ENCODE measurements around the gene SNPH. TPM values are rescaled to one million over a fixed set of nuclear protein-coding genes. Genes with fewer than 3 reads are reported as not detected.
A peak's percentile ranks its signal among the peaks of the same experiment; 100 is the strongest.

Gene SNPH
- total and polyA plus RNA-seq, 4 donors: 0.04 to 0.50 (median 0.21) TPM

DNA sequence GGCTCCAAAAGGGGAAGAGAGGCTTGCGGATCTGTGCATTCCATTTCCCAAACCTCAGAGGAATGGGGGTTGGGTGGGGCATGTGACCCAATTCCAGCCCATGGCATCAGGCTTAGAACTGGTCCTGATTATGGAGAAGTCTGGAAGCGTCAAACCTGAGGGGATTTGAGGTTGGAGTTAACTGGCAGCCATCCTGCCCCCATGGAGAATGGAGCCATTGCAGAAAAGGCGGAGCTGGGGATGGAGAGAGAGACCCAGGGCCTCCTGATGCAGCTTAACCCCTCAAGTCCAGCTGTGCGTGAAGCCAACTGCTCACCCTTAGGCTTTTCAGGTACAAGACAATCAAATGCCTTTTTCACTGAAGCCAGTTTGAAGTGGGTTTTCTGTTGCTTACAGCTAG, 72.7 kb downstream of the SNPH start:
- no peaks in the 10 kb centered on the region for H3K9me3 ChIP-seq (ENCODE audit: control insufficient read depth in 4 of 4, low read length in 3 of 4)
- H3K36me3 ChIP-seq (ENCODE audit: control insufficient read depth in 4 of 4, insufficient read depth in 3 of 4, low read depth in 1 of 4, low read length in 3 of 4): no peaks in the 10 kb centered on the region
- no peak overlapping the region for H3K27ac ChIP-seq (ENCODE audit: low read depth in 1 of 2, low read length in 2 of 2)
- TF ChIP-seq FOXA1 (IDR thresholded peaks at IDR 0.05) (no peak), FOXA2 (IDR thresholded peaks at IDR 0.05) (no peak), SP1 (IDR thresholded peaks at IDR 0.05) (no peak), GABPA (IDR thresholded peaks at IDR 0.05 in 1 of 2, conservative IDR thresholded peaks at IDR 0.05 in 1 of 2) (no peak), RXRA (IDR thresholded peaks at IDR 0.05) (no peak)
- TF ChIP-seq, protein P1, sequence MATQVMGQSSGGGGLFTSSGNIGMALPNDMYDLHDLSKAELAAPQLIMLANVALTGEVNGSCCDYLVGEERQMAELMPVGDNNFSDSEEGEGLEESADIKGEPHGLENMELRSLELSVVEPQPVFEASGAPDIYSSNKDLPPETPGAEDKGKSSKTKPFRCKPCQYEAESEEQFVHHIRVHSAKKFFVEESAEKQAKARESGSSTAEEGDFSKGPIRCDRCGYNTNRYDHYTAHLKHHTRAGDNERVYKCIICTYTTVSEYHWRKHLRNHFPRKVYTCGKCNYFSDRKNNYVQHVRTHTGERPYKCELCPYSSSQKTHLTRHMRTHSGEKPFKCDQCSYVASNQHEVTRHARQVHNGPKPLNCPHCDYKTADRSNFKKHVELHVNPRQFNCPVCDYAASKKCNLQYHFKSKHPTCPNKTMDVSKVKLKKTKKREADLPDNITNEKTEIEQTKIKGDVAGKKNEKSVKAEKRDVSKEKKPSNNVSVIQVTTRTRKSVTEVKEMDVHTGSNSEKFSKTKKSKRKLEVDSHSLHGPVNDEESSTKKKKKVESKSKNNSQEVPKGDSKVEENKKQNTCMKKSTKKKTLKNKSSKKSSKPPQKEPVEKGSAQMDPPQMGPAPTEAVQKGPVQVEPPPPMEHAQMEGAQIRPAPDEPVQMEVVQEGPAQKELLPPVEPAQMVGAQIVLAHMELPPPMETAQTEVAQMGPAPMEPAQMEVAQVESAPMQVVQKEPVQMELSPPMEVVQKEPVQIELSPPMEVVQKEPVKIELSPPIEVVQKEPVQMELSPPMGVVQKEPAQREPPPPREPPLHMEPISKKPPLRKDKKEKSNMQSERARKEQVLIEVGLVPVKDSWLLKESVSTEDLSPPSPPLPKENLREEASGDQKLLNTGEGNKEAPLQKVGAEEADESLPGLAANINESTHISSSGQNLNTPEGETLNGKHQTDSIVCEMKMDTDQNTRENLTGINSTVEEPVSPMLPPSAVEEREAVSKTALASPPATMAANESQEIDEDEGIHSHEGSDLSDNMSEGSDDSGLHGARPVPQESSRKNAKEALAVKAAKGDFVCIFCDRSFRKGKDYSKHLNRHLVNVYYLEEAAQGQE (IDR thresholded peaks at IDR 0.05): no peak
- TF ChIP-seq, protein P2, sequence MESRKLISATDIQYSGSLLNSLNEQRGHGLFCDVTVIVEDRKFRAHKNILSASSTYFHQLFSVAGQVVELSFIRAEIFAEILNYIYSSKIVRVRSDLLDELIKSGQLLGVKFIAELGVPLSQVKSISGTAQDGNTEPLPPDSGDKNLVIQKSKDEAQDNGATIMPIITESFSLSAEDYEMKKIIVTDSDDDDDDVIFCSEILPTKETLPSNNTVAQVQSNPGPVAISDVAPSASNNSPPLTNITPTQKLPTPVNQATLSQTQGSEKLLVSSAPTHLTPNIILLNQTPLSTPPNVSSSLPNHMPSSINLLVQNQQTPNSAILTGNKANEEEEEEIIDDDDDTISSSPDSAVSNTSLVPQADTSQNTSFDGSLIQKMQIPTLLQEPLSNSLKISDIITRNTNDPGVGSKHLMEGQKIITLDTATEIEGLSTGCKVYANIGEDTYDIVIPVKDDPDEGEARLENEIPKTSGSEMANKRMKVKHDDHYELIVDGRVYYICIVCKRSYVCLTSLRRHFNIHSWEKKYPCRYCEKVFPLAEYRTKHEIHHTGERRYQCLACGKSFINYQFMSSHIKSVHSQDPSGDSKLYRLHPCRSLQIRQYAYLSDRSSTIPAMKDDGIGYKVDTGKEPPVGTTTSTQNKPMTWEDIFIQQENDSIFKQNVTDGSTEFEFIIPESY (IDR thresholded peaks at IDR 0.05): no peak
- TF ChIP-seq, protein P3, sequence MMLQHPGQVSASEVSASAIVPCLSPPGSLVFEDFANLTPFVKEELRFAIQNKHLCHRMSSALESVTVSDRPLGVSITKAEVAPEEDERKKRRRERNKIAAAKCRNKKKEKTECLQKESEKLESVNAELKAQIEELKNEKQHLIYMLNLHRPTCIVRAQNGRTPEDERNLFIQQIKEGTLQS (IDR thresholded peaks at IDR 0.05): no peak
- TF ChIP-seq, protein P4, sequence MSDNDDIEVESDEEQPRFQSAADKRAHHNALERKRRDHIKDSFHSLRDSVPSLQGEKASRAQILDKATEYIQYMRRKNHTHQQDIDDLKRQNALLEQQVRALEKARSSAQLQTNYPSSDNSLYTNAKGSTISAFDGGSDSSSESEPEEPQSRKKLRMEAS (IDR thresholded peaks at IDR 0.05): no peak
- H3K4me1 ChIP-seq (ENCODE audit: control insufficient read depth in 4 of 4, insufficient read depth in 4 of 4, low read length in 3 of 4): peaks cover 4 to 17% (median 11%) of the 10 kb centered on the region in 4 donors
- no peaks in the 10 kb centered on the region for H3K27me3 ChIP-seq (ENCODE audit: control insufficient read depth in 4 of 4, insufficient read depth in 4 of 4, low read length in 3 of 4)
- no peak for DNase-seq (ENCODE audit: low spot score)
- 94% methylated on average over 4 of the region's 4 CpGs for WGBS
- no peak overlapping the region for H3K9ac ChIP-seq (ENCODE audit: low read depth in 1 of 2, low read length in 2 of 2)
- H3K4me3 ChIP-seq (ENCODE audit: low read depth in 1 of 3, low read length in 3 of 3): no peak overlapping the region

DNA sequence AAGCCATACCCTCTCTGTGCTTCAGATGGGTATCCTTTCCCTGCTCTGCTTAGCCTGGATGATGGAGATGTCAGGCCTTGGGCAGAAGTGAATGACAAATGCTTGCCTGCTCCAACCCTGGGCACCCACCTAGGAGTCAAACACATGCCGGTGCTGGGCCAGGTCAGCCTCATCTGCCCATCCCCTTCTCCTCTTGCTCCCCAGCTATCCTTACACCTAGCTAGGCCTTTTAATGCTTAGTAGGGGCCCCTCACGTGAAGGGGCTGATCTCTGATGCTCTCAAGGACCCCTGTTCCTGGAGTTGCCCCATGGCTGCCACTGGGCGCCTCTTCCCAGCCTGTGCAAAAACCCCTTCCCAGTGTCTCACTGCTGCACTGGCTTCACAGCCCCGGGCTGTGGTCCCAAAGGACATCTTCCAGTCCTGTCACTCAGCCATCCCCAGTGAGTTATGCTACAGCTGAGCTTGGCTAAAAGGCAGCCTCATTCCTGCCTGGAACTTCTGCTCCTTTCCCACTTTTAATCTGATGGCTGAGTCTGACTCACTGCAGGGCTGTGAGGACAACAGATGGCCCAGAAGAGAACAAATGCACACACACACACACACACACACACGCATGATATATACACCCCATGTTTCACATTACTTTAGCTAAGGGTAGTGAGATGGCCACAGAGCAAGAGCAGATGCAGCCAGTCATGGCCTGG, 75.6 kb downstream of the SNPH start:
- 83% methylated on average over 5 of the region's 5 CpGs for WGBS
- H3K27ac ChIP-seq (ENCODE audit: low read depth in 1 of 2, low read length in 2 of 2): no peak overlapping the region
- TF ChIP-seq, protein P4 (IDR thresholded peaks at IDR 0.05): no peak
- no peak for TF ChIP-seq TAF1 (conservative IDR thresholded peaks at IDR 0.05)
- TF ChIP-seq HNF4G (IDR thresholded peaks at IDR 0.05): no peak
- TF ChIP-seq SP1 (IDR thresholded peaks at IDR 0.05): no peak
- TF ChIP-seq, protein P2 (IDR thresholded peaks at IDR 0.05): no peak
- no peak for TF ChIP-seq FOXA1 (IDR thresholded peaks at IDR 0.05)
- TF ChIP-seq, protein P3 (IDR thresholded peaks at IDR 0.05): no peak
- TF ChIP-seq YY1 (IDR thresholded peaks at IDR 0.05): no peak
- TF ChIP-seq RAD21 (IDR thresholded peaks at IDR 0.05): no peak
- TF ChIP-seq RXRA (IDR thresholded peaks at IDR 0.05): no peak
- no peak for TF ChIP-seq HNF4A (conservative IDR thresholded peaks at IDR 0.05)
- TF ChIP-seq, protein P5, sequence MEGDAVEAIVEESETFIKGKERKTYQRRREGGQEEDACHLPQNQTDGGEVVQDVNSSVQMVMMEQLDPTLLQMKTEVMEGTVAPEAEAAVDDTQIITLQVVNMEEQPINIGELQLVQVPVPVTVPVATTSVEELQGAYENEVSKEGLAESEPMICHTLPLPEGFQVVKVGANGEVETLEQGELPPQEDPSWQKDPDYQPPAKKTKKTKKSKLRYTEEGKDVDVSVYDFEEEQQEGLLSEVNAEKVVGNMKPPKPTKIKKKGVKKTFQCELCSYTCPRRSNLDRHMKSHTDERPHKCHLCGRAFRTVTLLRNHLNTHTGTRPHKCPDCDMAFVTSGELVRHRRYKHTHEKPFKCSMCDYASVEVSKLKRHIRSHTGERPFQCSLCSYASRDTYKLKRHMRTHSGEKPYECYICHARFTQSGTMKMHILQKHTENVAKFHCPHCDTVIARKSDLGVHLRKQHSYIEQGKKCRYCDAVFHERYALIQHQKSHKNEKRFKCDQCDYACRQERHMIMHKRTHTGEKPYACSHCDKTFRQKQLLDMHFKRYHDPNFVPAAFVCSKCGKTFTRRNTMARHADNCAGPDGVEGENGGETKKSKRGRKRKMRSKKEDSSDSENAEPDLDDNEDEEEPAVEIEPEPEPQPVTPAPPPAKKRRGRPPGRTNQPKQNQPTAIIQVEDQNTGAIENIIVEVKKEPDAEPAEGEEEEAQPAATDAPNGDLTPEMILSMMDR (IDR thresholded peaks at IDR 0.05; ENCODE audit: low read depth, low read length, missing input control): no peak
- TF ChIP-seq, protein P1 (IDR thresholded peaks at IDR 0.05): no peak

More for the DNA sequence above, 75.6 kb downstream of the SNPH start:
- H3K4me1 ChIP-seq (ENCODE audit: control insufficient read depth in 4 of 4, insufficient read depth in 4 of 4, low read length in 3 of 4): peaks cover 0 to 9% (median 4%) of the 10 kb centered on the region in 4 donors
- H3K9me3 ChIP-seq (ENCODE audit: control insufficient read depth in 4 of 4, low read length in 3 of 4): no peaks in the 10 kb centered on the region
- no peak overlapping the region for H3K9ac ChIP-seq (ENCODE audit: low read depth in 1 of 2, low read length in 2 of 2)
- peak; percentile 26 for DNase-seq (ENCODE audit: low spot score)
- H3K4me3 ChIP-seq (ENCODE audit: low read depth in 1 of 3, low read length in 3 of 3): no peak overlapping the region
- no peaks in the 10 kb centered on the region for H3K27me3 ChIP-seq (ENCODE audit: control insufficient read depth in 4 of 4, insufficient read depth in 4 of 4, low read length in 3 of 4)
- no peaks in the 10 kb centered on the region for H3K36me3 ChIP-seq (ENCODE audit: control insufficient read depth in 4 of 4, insufficient read depth in 3 of 4, low read depth in 1 of 4, low read length in 3 of 4)

Measured in liver (tissue), 9 donors.